Measurements from ENCODE around the gene DSCAM.

DNA sequence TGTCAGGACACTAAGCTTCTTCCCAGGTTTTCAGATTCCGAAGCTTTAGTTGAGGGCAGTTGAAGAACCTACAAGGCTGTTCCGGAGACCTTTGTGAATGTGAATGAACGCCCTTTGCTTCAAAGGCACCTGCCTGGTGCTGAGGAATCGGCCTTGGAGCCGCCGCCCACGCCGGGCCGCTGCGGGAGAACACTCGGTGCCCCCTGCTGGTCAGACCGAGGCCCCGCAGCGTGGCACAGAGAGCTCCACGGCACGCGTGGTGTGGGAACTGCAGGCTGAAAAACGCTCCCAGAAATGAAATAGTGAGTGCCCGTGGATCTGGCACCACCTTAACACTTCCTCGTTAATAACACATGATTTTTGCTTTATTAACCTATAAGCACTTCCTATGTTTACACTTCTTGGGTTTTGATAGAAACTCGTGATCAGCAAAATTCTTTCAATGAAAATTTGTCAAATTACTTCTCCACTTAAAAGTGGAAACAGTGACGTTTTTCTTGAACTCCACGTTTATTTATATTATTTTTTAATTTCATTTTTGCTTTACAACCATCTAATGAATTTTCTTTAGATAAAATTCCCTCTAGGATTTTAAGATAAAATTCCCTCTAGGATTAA is 460.6 kb downstream of the DSCAM start:
- TF ChIP-seq POLR2A (IDR thresholded peaks at IDR 0.05; ENCODE audit: low read depth, low read length) (no peak), TAF1 (IDR thresholded peaks at IDR 0.05; ENCODE audit: borderline replicate concordance, low read depth, low read length) (no peak)
